GM11168 (cell line): ENCODE measurements around the gene RCBTB2.

Experiments
- in situ Hi-C: fragments of 300-500 bp; cut with MboI; formaldehyde crosslinking; loops from one replicate; pipeline ENCODE4 v1.12.0; 2022; ENCODE audit warnings: low sequenced_read_pairs; ENCODE audit not compliant: unreplicated experiment

The RCBTB2 gene

DNA sequence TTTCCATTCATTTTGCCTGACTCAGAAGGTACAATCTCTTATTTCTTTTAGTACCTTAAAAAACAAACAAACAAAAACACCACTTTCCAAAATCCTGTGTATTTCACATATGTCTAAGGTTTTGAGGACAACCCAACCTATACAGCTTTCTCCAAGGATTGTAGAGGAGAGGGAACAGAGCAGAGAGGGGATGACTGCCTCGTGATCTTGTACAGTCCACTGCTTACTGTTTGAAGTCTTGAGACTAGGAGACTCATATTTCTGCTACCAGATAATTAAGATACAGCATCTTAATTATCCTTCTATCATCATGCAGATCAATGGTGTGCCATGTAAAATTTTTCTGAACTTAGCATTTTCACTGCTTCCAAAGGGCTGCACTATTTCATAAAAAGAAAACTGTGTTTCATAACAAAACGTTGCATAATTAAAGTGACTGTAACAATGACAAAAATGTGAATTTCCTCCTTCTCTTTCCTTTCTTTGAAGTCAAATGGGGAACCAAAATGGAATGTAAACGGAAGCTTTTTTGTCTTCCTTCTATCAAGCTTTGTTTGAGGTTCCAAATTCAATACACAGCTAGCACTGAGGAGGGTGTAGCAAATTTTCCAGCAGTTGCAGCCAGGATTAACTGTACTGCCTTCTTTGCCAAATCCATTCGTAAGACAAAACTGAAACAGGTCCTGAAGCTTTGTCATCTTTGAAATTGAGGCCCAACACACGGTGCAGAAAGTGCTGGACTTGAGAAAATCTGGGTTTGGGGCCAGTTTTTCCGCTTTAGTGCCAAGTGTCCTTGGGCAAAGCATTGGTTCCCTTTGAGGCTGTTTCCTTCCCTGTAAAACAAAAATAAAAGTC is 34.9 kb upstream of the RCBTB2 start:
- in situ Hi-C loops: no loop called here

DNA sequence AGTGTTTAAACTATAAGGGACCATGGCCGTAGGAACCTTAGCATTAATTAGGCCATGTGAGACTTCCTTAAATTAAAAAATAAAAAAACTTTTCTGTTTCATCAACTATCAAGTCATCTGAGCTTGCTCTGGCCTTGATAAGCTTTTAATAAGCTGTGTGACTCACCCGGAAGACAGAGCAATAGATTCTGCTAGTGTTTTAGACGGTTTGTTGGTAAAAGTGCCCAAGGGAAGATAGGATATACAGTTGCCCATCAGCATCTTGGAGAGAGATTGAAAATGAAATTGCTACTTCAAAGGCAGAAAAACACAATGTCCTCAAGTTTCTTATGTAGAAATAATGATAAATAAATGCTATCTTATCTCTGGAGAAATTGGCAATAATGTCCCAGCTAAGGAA is 31.2 kb upstream of the RCBTB2 start:
- in situ Hi-C loops: no loop called here

DNA sequence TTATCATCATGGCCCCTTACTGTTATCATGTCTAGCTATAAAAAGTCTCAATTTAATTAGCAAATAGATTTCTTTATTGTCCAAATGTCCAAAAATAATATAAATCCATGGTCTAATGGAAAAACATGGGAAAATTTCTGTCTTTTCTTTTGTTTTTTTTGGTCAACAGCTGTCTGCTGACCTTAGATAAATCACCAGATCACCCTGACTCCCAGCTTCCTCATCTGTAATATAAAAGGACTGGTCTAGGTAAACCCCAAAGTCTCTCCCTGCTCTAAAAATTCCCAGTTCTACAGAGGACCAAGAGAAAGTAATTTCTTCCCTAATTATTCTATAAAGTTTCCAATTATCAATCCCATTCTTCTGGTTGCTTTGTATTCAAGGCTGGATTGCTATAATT is 30.7 kb upstream of the RCBTB2 start:
- in situ Hi-C loops: no loop called here

DNA sequence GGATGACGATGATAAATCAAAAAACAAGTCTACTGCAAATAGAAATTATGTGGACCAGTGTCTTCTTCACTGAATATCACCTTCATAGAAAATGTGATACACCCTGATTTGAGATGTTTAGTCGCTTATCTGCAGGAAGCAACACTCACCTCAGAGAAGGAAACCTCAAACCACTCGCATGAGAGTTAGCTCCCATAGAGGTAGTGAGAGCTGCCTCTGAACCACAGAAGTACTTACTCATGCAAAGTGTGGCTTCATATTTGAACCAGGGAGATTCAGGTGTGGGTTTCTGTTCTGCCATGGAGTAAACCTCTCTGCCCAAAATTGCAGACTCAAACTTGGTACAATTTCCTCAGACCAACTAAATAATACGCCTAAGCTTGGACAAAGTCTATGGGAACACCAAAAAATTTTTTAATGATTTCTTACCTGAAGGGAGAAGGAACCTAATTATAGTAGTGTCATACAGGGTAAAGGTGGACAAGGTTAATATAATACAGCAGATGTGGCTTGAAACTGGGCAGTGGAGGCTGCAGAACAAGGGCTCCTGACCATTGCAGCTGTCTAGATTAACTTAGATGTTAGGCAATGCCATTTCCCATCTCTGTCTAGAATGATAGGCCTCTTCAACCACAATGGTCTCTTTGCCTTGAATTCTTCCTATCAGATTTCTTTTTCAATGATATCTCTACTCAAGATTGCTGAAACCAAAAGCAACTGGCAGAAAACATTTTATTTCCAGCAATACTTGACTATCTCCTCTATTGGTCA is 29.6 kb upstream of the RCBTB2 start:
- in situ Hi-C loops: no loop called here

DNA sequence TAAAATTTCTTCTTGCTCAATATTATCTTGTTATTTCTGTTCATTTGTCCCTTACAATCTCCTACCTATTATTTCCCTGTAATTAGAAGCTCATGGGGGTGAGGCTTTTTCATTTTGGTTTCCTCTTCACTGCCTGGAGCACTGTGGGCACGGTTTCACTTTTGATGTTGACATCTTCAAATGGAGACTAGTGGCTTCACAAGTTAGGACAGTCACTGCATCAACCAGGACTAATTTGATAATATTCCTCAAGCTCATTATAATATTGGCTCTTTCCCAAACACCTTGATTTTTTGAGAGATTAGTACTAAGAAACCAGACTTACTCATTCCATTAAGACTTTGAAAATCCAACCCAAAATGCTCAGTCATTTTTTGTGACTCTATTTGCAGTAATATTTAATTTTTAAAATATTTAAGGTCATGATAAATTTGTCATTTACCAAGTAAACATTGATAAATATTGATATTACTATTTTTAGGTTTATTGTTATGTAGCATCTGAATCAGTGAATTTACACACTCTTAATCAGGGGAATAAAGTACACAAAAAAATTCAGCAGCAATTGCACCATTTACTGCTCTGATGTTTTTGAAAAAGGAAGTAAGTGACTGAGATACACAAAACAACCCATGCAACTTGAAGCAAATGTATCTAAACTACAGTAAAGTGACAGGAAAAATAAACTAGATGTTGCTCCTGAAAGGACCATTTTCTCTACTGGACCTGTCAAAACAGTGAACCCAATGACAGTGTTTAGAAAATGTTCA is 28.8 kb upstream of the RCBTB2 start:
- in situ Hi-C loops: no loop called here

DNA sequence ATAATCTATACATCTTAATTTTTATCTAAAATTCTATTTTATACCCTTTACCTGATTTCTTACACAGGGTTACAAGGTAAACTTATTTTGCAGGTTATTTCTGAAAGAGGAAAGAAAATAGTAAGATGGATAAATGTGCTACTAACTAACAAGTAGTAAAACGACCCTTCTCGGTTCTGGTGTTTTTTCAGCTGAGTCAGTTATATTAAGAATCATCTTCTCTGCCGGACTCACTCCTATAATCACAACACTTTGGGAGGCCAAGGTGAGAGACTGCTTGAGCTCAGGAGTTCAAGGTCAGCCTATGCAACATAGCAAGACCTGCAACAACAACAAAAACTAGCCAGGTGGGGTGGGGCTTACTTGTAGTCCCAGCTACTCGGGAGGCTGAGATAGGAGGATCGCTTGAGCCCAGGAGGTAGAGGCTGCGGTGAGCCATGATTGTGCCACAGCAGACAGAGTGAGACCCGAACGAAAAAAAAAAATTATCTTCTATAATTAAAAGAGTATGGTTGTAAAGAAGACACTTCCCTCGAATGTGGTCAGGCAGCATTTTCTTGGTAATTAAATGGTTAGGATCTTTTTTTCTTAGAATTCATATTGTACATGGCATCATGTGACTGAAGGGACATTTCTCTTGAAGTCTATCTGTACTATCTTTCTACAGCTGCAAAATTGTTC is 27.9 kb upstream of the RCBTB2 start:
- in situ Hi-C loops: no loop called here

DNA sequence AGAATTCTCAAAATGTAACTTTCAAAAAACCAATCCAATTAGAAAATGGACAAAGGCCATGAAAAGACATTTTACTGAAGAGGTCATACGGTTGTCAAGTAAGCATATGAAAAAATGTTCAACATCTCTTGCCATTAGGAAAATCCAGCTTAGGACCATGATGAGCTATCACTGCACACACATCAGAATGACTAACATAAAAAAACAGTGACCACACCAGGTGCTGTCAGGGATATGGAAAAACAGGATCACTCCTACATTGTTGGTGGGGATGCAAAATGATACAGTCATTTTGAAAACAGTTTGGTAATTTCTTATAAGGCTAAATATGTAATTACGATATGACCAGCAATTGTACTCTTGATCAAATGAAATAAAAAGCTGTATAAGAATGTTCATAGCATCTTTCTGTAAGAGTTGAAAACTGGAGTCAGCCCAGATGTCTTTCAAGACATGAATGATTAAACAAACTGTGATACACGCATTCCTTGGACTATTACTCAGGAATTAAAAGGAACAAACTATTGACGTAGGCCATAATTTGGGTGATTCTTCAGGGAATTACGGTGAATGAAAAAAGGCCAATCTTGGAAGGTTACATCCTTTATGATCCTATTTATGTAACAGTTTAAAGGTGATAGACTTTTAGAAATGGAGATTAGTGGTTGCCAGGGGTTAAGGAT is 26.9 kb upstream of the RCBTB2 start:
- in situ Hi-C loops: no loop called here

DNA sequence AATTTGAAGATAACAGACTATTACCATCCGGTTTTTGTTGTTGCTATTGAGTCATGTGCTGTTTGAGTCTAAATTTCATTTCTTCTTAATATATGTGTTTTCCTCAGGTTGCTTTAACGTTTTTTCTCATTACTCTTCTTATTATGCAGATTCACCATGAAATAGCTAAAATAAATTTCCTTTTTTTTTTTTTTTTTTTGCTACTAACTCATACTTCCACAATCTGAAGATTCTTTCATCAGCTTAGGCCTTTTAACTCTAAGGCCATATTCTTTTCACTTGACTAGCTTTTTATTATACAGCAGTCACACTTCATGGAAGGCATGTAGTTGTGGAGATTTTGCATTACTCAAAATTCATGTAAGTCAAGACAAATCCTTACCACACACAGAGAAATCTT is 23.9 kb upstream of the RCBTB2 start:
- in situ Hi-C loops: no loop called here

DNA sequence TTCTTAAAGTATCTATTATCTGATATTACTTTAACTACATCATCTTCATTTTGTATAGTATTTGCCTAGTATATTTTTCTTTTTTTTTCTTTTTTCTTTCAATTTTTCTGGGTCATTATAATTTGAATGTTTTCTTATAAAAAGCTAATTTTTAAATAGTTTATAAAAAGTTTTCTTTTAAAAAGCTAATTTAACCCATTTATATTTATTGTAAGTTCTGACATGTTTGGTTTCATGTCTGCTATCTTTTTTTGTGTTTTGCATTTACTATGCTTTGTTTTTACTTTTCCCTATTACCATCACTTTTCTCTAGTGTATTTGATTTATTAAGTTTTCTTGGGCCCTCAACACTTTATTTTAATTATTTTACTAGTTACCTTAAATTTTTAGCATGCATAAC is 22.6 kb upstream of the RCBTB2 start:
- in situ Hi-C loops: no loop called here

DNA sequence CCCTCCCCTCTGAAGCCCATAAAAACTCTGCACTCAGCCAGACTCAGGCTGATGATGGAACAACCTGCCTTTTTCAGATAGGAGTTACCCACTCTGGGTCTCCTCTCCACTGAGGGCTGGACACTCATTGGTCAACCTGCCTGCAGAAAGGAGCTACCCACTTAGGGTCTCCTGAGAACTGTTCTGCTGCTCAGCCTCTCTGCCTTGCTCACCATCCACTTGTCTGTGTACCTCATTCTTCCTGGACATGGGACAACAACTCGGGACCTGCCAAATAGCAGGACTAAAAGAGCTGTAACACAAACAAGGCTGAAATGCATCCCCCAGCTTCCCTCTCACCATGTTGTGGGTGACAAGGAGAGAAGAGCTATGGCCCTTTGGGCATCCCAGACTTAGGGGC is 18.4 kb upstream of the RCBTB2 start:
- in situ Hi-C loops: no loop called here

DNA sequence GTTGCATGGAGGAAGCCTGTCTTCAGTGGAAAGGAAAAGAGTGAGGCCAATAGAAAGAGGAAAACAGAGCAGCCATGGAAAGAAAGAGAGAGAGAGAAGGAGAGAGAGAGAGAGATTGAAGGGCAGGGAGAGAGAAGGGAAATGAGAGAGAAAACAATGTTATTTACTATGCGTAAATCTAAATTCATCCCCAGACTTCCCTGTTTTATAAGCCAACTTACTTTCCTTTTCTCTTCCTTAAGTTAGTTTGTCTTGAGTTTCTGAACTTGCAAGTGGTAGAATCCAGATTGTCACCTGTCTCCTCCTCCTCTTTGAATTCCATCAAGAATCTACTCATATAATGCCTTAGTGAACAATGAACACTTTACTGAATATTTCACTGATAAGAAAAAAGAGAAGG is 16.8 kb upstream of the RCBTB2 start:
- in situ Hi-C loops: no loop called here

DNA sequence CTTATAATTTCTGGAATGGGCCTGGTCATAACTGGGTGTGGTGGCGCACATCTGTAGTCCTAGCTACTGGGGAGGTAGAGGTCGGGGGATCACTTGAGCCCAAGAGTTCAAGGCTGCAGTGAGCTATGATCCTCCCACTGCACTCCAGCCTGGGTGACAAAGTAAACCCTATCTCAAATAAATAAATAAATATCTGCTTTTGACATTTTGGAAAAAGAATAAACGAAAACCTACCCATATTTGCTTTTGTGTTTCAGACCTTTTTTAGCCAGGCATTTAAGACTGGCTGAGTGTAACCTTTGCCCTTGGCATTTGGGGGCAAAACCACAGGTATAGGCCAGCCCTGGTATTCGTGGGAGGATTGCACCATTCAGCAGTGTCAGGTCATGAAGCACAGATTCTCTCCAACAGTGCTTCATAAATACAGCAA is 14.8 kb upstream of the RCBTB2 start:
- in situ Hi-C loops: no loop called here

DNA sequence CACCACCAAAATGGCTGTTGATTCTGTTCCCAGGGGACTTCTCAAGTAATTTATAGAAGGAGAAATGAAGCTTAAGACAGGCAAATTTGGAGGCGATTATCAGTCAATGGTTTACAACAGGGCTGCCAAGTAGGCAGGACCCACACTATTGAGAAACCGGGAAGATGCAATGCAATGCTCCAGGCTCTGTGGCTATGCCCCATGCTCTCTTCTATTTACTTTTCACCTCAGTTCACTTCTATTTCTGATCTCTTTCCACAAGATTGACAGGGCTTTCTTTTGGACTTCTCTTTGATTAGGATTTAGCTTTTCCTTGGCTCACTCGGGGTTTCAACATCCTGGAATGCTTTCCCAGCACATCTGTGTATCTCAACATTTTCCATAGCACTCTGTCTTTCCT is 12.7 kb upstream of the RCBTB2 start:
- in situ Hi-C loops: no loop called here

DNA sequence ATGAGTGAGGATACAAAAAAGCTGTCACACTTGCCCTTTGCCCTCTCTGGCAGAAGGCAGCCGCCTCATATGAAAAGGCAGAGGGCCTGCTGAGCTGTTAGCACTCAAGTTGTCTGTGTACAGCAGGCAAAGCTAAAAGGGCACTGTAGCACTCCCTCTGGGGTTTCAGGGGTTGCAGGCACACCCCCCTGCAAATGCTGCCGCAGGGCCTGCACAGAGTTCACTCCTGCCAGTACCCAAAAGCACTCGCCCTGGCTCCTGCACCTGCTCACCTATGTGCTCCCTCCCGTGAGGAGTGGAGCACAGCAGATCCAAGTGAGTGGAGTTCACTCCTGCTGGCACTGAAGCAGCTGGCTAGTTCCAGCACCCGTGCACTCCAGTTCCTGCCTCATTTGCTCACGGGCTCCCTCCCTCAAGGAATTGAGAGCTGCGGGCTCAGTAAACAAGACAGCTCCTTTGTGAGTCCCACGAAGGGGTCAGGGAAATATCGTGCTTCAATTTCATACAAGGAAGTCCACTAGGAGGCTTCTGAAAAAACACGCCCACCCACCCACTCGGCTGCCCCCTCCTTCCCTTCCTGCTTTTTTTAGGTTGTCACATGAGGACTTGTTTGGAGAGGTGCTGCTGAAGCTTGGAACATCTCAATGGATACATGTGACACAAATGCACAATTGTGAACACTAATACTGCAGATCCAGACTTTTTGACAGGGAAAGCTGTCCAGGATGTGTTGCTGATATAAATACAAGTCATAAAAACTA is 9.9 kb upstream of the RCBTB2 start:
- in situ Hi-C loops: no loop called here

DNA sequence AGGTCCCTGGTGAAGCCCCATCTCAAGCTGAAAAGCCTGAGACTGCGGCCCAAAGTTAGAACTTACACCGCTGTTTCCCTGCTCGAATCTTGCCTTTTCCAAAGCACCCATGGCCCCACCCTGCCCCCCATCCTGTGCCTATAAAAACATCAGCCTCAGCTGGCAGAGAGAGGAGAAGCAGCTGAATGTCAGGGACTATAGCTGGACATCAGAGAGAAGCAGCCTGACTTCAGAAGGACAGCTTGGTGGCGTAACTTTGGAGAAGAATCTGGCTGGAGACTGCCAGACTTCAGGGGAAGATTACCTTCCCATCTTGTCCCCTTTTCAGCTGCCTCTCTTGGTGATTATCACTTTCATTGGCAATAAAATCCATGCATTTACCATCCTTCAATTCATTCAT is 9.3 kb upstream of the RCBTB2 start:
- in situ Hi-C loops: no loop called here

DNA sequence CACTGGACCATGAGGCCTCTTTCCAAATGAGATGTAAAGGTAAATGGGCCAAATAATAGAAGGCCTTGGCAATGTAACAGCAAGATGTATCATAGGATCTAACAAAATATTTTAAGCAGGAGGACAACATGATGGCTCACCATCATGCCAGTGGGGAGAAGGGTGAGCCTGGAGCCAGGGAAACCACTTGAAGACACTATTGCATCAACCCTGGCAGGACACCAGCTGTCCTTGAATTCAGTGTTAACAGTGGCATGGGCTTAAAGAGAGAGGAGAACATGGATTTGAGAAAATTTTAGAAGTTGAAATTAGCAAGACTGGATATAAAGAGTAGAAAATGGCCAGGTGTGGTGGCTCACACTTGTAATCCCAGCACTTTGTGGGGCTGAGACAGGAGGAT is 6.7 kb upstream of the RCBTB2 start:
- in situ Hi-C loops: no loop called here

DNA sequence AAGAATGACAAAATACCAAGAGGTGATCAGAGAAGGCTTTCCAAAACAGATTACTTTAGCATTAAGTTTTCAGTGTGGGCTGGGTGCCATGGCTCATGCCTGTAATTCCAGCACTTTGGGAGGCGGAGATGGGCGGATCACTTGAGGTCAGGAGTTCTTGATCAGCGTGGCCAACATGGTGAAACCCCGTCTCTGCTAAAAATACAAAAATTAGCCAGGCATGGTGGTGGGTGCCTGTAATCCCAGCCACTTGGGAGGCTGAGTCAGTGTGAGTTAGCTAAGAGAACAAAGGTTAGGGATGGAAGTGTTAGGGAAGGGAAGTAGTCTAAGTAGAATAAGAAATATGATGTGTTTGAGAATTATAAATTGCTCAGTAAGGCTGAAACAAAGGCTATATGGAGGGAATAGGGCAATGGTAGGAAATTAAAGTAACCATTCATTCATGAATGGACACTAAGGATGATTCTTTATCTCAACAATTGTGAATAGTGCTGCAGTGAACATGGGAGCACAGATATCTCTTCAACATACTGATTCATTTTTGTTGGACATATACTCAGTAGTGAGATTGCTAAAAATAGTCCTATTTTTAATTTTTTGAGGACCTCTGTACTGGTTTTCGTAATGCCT is 3.9 kb upstream of the RCBTB2 start:
- in situ Hi-C loops: no loop called here

DNA sequence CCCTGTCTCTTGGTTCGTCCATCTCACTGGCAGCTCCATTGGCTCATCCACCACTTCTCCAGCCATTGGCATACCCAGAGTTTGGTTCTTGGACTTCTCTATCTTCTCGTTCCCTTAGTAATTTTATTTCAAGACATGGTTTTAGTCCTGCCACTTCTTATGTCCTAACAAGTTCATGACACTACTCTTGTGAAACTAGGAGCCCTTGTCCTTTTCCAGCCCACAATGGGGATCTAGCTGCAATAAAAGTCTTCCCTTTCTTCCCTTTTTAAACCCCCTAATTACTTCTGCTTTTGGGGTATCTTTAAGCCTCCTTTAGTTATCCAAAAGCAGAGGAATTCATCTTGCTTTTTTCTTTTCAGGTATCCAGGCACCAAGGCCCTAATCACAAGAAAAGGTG is 2.9 kb upstream of the RCBTB2 start:
- in situ Hi-C loops: no loop called here
